Measurements from ENCODE around the gene EIF2AK3.

Gene EIF2AK3

GRCh38 chr2:88667219-88667618, 40.0 kb upstream of the EIF2AK3 start:
- H4K8ac ChIP-seq (ENCODE audit: low read depth, low read length), result no peak overlapping the region
- H3K27me3 ChIP-seq (ENCODE audit: insufficient read depth, low read length, poor library complexity), result no peaks in the 10 kb centered on the region
- no CpG with 5 or more reads among the region's 2 CpGs for WGBS (ENCODE audit: extremely low coverage, insufficient coverage, low lambda C conversion rate)
- no peak overlapping the region for H3K18ac ChIP-seq (ENCODE audit: low read length)
- no peak overlapping the region for H3K27ac ChIP-seq (ENCODE audit: low read depth, low read length)
- H3K79me2 ChIP-seq (ENCODE audit: control insufficient read depth, insufficient read depth, low read length), result no peaks in the 10 kb centered on the region
- H3K4me1 ChIP-seq (ENCODE audit: control insufficient read depth, low read depth, low read length), result no peaks in the 10 kb centered on the region
- H4K5ac ChIP-seq (ENCODE audit: low read length), result no peak overlapping the region
- H2BK15ac ChIP-seq (replicated peaks; ENCODE audit: low read depth), result no peak overlapping the region
- no peak overlapping the region for H3K4ac ChIP-seq (ENCODE audit: low read depth, low read length)
- no peak overlapping the region for H3K23ac ChIP-seq (ENCODE audit: low read length)
- no peaks in the 10 kb centered on the region for H3K79me1 ChIP-seq (ENCODE audit: low read length)
- H2BK5ac ChIP-seq (ENCODE audit: low read length), result no peak overlapping the region
- no peak overlapping the region for H3K4me3 ChIP-seq (ENCODE audit: low read length)
- H2AK5ac ChIP-seq (ENCODE audit: low read length), result no peak overlapping the region
- H3K56ac ChIP-seq (ENCODE audit: low read length), result no peak overlapping the region
- no peak overlapping the region for H3K9ac ChIP-seq (ENCODE audit: low read length)
- no peak overlapping the region for H3K4me2 ChIP-seq (ENCODE audit: low read length)
- no peak for DNase-seq
- no peak overlapping the region for H2BK120ac ChIP-seq (ENCODE audit: low read depth, low read length)
- no peaks in the 10 kb centered on the region for H3K36me3 ChIP-seq (ENCODE audit: control insufficient read depth, insufficient read depth, low read length)

GRCh38 chr2:88666576-88666975, 39.3 kb upstream of the EIF2AK3 start:
- no CpG with 5 or more reads among the region's 4 CpGs for WGBS (ENCODE audit: extremely low coverage, insufficient coverage, low lambda C conversion rate)
- H3K79me1 ChIP-seq (ENCODE audit: low read length), result no peaks in the 10 kb centered on the region
- H4K8ac ChIP-seq (ENCODE audit: low read depth, low read length), result no peak overlapping the region
- H3K23ac ChIP-seq (ENCODE audit: low read length), result peak overlapping the region; percentile 7
- H2BK15ac ChIP-seq (replicated peaks; ENCODE audit: low read depth), result no peak overlapping the region
- H4K5ac ChIP-seq (ENCODE audit: low read length), result no peak overlapping the region
- no peak overlapping the region for H3K4me2 ChIP-seq (ENCODE audit: low read length)
- no peak overlapping the region for H3K18ac ChIP-seq (ENCODE audit: low read length)
- H3K4ac ChIP-seq (ENCODE audit: low read depth, low read length), result no peak overlapping the region
- H3K27me3 ChIP-seq (ENCODE audit: insufficient read depth, low read length, poor library complexity), result no peaks in the 10 kb centered on the region
- H3K4me1 ChIP-seq (ENCODE audit: control insufficient read depth, low read depth, low read length), result no peaks in the 10 kb centered on the region
- no peak overlapping the region for H3K9ac ChIP-seq (ENCODE audit: low read length)
- no peak overlapping the region for H3K56ac ChIP-seq (ENCODE audit: low read length)
- H3K36me3 ChIP-seq (ENCODE audit: control insufficient read depth, insufficient read depth, low read length), result no peaks in the 10 kb centered on the region
- H2BK5ac ChIP-seq (ENCODE audit: low read length), result no peak overlapping the region
- no peaks in the 10 kb centered on the region for H3K79me2 ChIP-seq (ENCODE audit: control insufficient read depth, insufficient read depth, low read length)
- no peak overlapping the region for H3K27ac ChIP-seq (ENCODE audit: low read depth, low read length)
- peak; percentile 49 for DNase-seq
- H2AK5ac ChIP-seq (ENCODE audit: low read length), result no peak overlapping the region
- no peak overlapping the region for H2BK120ac ChIP-seq (ENCODE audit: low read depth, low read length)
- no peak overlapping the region for H3K4me3 ChIP-seq (ENCODE audit: low read length)

DNA sequence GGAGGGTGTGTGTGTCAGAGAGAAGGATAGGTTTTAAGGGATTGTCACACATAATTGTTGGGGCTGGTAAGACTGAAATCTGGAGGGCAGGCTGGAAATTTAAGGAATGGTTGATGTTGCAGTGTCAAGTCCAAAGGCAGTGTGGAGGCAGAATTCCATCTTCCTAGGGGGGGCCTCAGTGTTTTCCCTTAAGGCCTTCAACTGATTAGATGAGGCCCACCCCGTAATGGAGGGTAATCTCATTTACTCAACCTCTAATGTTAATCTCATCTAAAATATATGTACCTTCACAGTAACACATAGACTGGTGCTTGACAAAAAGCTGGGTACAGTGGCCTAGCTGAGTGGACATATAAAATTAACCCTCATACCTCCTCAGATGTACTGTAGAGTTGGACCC, 33.4 kb upstream of the EIF2AK3 start:
- no peak overlapping the region for H3K23ac ChIP-seq (ENCODE audit: low read length)
- H3K36me3 ChIP-seq (ENCODE audit: control insufficient read depth, insufficient read depth, low read length), result no peaks in the 10 kb centered on the region
- H3K56ac ChIP-seq (ENCODE audit: low read length), result no peak overlapping the region
- no peak overlapping the region for H2BK120ac ChIP-seq (ENCODE audit: low read depth, low read length)
- no peak overlapping the region for H3K9ac ChIP-seq (ENCODE audit: low read length)
- H3K4ac ChIP-seq (ENCODE audit: low read depth, low read length), result no peak overlapping the region
- no peak overlapping the region for H3K27ac ChIP-seq (ENCODE audit: low read depth, low read length)
- DNase-seq, result no peak
- H3K4me1 ChIP-seq (ENCODE audit: control insufficient read depth, low read depth, low read length), result no peaks in the 10 kb centered on the region
- H4K8ac ChIP-seq (ENCODE audit: low read depth, low read length), result no peak overlapping the region
- H3K79me1 ChIP-seq (ENCODE audit: low read length), result no peaks in the 10 kb centered on the region
- no peaks in the 10 kb centered on the region for H3K27me3 ChIP-seq (ENCODE audit: insufficient read depth, low read length, poor library complexity)
- WGBS (ENCODE audit: extremely low coverage, insufficient coverage, low lambda C conversion rate), result no CpG with 5 or more reads among the region's 1 CpG
- H2BK5ac ChIP-seq (ENCODE audit: low read length), result no peak overlapping the region
- no peaks in the 10 kb centered on the region for H3K79me2 ChIP-seq (ENCODE audit: control insufficient read depth, insufficient read depth, low read length)
- no peak overlapping the region for H3K4me2 ChIP-seq (ENCODE audit: low read length)
- H3K4me3 ChIP-seq (ENCODE audit: low read length), result no peak overlapping the region
- no peak overlapping the region for H4K5ac ChIP-seq (ENCODE audit: low read length)
- H2AK5ac ChIP-seq (ENCODE audit: low read length), result no peak overlapping the region
- H3K18ac ChIP-seq (ENCODE audit: low read length), result no peak overlapping the region
- no peak overlapping the region for H2BK15ac ChIP-seq (replicated peaks; ENCODE audit: low read depth)

DNA sequence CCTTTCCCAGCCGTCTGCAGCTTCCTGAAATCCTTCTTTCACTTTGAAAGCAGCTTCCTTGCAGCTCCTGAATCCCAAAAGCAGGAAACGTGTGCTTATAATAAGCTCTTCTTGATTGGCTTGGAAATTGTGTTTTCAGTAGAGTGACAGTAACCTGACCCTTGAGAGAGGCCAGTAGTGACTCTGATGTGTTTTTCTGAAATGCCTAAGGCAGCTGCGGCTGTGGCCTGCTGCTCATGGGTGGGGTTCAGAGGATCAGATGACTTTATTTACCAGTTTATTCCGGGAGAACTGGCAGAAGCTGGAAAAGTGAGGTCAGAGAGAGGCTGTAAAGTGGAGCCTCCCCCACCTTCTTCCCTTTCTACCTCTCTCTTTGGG, 32.3 kb upstream of the EIF2AK3 start:
- Histone ChIP-seq H3K27me3 (ENCODE audit: insufficient read depth, low read length, poor library complexity) (no peaks in the 10 kb centered on the region), H3K4me3 (ENCODE audit: low read length) (no peak overlapping the region), H2BK15ac (replicated peaks; ENCODE audit: low read depth) (no peak overlapping the region), H3K36me3 (ENCODE audit: control insufficient read depth, insufficient read depth, low read length) (no peaks in the 10 kb centered on the region), H3K79me1 (ENCODE audit: low read length) (no peaks in the 10 kb centered on the region), H3K4me2 (ENCODE audit: low read length) (no peak overlapping the region), H3K4me1 (ENCODE audit: control insufficient read depth, low read depth, low read length) (no peaks in the 10 kb centered on the region), H2AK5ac (ENCODE audit: low read length) (no peak overlapping the region), H2BK5ac (ENCODE audit: low read length) (no peak overlapping the region), H3K23ac (ENCODE audit: low read length) (no peak overlapping the region), H4K5ac (ENCODE audit: low read length) (no peak overlapping the region), H3K27ac (ENCODE audit: low read depth, low read length) (no peak overlapping the region), H3K56ac (ENCODE audit: low read length) (peak overlapping the region; percentile 17), H3K18ac (ENCODE audit: low read length) (peak overlapping the region; percentile 13), H3K4ac (ENCODE audit: low read depth, low read length) (no peak overlapping the region), H4K8ac (ENCODE audit: low read depth, low read length) (no peak overlapping the region), H2BK120ac (ENCODE audit: low read depth, low read length) (no peak overlapping the region), H3K9ac (ENCODE audit: low read length) (no peak overlapping the region), H3K79me2 (ENCODE audit: control insufficient read depth, insufficient read depth, low read length) (no peaks in the 10 kb centered on the region)
- peak; percentile 41 for DNase-seq
- WGBS (ENCODE audit: extremely low coverage, insufficient coverage, low lambda C conversion rate), result no CpG with 5 or more reads among the region's 4 CpGs

DNA sequence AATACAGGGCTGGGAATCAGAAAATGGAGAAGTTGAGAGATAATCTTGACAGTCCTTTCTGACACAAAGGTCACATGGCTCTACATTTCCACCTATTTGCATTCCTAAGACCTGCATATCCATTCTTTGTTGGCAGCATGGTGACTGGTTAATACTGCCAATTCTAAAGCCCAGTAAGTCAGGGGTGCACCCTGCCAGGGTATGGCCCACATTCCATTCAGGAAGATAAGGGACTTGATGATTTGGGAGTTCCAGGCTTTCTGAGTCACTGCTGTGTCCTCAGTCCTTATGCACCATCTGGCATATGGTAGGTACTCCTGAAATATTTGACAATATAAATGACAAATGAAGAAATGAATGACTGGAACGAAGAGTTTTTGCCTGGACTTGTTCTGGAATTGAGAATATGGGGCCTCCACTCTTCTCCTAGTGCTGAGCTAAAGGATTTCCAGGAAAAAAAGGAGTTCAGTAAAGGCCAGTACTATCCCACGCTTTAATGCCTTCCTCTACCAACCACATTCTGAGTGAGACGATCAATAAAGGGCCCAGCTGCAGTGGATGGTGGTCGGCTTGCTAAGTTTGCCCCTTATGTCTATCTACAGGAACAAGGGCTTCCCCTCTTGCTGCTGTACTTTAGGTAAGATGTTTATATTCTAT, 31.7 kb upstream of the EIF2AK3 start:
- Histone ChIP-seq H3K4ac (ENCODE audit: low read depth, low read length) (no peak overlapping the region), H3K4me2 (ENCODE audit: low read length) (no peak overlapping the region), H3K23ac (ENCODE audit: low read length) (no peak overlapping the region), H3K4me1 (ENCODE audit: control insufficient read depth, low read depth, low read length) (no peaks in the 10 kb centered on the region), H3K79me2 (ENCODE audit: control insufficient read depth, insufficient read depth, low read length) (no peaks in the 10 kb centered on the region), H2BK120ac (ENCODE audit: low read depth, low read length) (no peak overlapping the region), H2BK5ac (ENCODE audit: low read length) (no peak overlapping the region), H2BK15ac (replicated peaks; ENCODE audit: low read depth) (no peak overlapping the region), H4K5ac (ENCODE audit: low read length) (no peak overlapping the region), H2AK5ac (ENCODE audit: low read length) (no peak overlapping the region), H3K56ac (ENCODE audit: low read length) (peak overlapping the region; percentile 17), H3K27ac (ENCODE audit: low read depth, low read length) (no peak overlapping the region), H3K18ac (ENCODE audit: low read length) (peak overlapping the region; percentile 13), H3K79me1 (ENCODE audit: low read length) (no peaks in the 10 kb centered on the region), H3K9ac (ENCODE audit: low read length) (no peak overlapping the region), H3K27me3 (ENCODE audit: insufficient read depth, low read length, poor library complexity) (no peaks in the 10 kb centered on the region), H3K4me3 (ENCODE audit: low read length) (no peak overlapping the region), H4K8ac (ENCODE audit: low read depth, low read length) (no peak overlapping the region), H3K36me3 (ENCODE audit: control insufficient read depth, insufficient read depth, low read length) (no peaks in the 10 kb centered on the region)
- WGBS (ENCODE audit: extremely low coverage, insufficient coverage, low lambda C conversion rate), result no CpG with 5 or more reads among the region's 4 CpGs
- peak; percentile 56 for DNase-seq

GRCh38 chr2:88658326-88658725, 31.1 kb upstream of the EIF2AK3 start:
- H3K27ac ChIP-seq (ENCODE audit: low read depth, low read length), result no peak overlapping the region
- H3K4me1 ChIP-seq (ENCODE audit: control insufficient read depth, low read depth, low read length), result no peaks in the 10 kb centered on the region
- H3K23ac ChIP-seq (ENCODE audit: low read length), result no peak overlapping the region
- no peak overlapping the region for H3K4me3 ChIP-seq (ENCODE audit: low read length)
- no peak overlapping the region for H4K8ac ChIP-seq (ENCODE audit: low read depth, low read length)
- H3K4ac ChIP-seq (ENCODE audit: low read depth, low read length), result no peak overlapping the region
- H3K56ac ChIP-seq (ENCODE audit: low read length), result no peak overlapping the region
- H3K4me2 ChIP-seq (ENCODE audit: low read length), result no peak overlapping the region
- no peak overlapping the region for H2BK5ac ChIP-seq (ENCODE audit: low read length)
- H3K79me1 ChIP-seq (ENCODE audit: low read length), result no peaks in the 10 kb centered on the region
- no peak overlapping the region for H4K5ac ChIP-seq (ENCODE audit: low read length)
- no peaks in the 10 kb centered on the region for H3K79me2 ChIP-seq (ENCODE audit: control insufficient read depth, insufficient read depth, low read length)
- H2BK120ac ChIP-seq (ENCODE audit: low read depth, low read length), result no peak overlapping the region
- no CpG with 5 or more reads among the region's 3 CpGs for WGBS (ENCODE audit: extremely low coverage, insufficient coverage, low lambda C conversion rate)
- H3K9ac ChIP-seq (ENCODE audit: low read length), result no peak overlapping the region
- no peak overlapping the region for H3K18ac ChIP-seq (ENCODE audit: low read length)
- H2AK5ac ChIP-seq (ENCODE audit: low read length), result no peak overlapping the region
- DNase-seq, result no peak
- no peaks in the 10 kb centered on the region for H3K27me3 ChIP-seq (ENCODE audit: insufficient read depth, low read length, poor library complexity)
- H2BK15ac ChIP-seq (replicated peaks; ENCODE audit: low read depth), result no peak overlapping the region
- no peaks in the 10 kb centered on the region for H3K36me3 ChIP-seq (ENCODE audit: control insufficient read depth, insufficient read depth, low read length)
